PC-3 (cell line): ENCODE results near the gene RPS6KA2.

Experiments used
- CTCF ChIP-seq: fragments of 300-600 bp; sonication (generic); conservative IDR thresholded peaks from 2 replicates; pipeline ENCODE4 v1.5.1; 2017; ENCODE audit warnings: antibody characterized with exemption, low read depth, mild to moderate bottlenecking, low read length
- EZH2 ChIP-seq: fragments of 300-600 bp; sonication (generic); IDR thresholded peaks from one replicate; pipeline ENCODE4 v1.6.1; 2017; ENCODE audit warnings: antibody characterized with exemption, mild to moderate bottlenecking, low read length; ENCODE audit not compliant: unreplicated experiment
- EZH2phosphoT487 ChIP-seq: fragments of 300-600 bp; sonication (generic); IDR thresholded peaks from 2 replicates; pipeline ENCODE4 v1.6.1; 2018; ENCODE audit warnings: mild to moderate bottlenecking, antibody characterized with exemption, low read length, borderline replicate concordance

- no peak for TF ChIP-seq CTCF
- TF ChIP-seq EZH2, result no peak
- no peak for TF ChIP-seq EZH2phosphoT487
Measured at GRCh38 chr6:166589786-166590574, 37.1 kb downstream of the RPS6KA2 start.
